DND-41 (cell line): ENCODE data around the gene MANEAL.

Source experiments
- ATAC-seq: fragments of 200-7000 bp; cut with Tn5 transposase; 3 replicates; pipeline ENCODE4 v1.9.1; 2021; ENCODE audit warnings: low read depth; ENCODE audit not compliant: insufficient read depth
- DNase-seq: peaks from one replicate; pipeline ENCODE4 v3.0.0-alpha.2; 2020
- H2AFZ ChIP-seq: 2 replicates; pipeline ENCODE4 v1.6.0; 2012; ENCODE audit warnings: low read depth, low read length
- H3K27ac ChIP-seq: 2 replicates; pipeline ENCODE4 v1.5.1; 2012; ENCODE audit warnings: low read length, inconsistent platforms
- H3K27me3 ChIP-seq: fragments of 200-600 bp; sonication (generic); 2 replicates; pipeline ENCODE4 v1.6.0; 2012; ENCODE audit warnings: low read length, mild to moderate bottlenecking, inconsistent platforms; ENCODE audit not compliant: insufficient read depth, poor library complexity
- H3K36me3 ChIP-seq: 2 replicates; pipeline ENCODE4 v1.5.1; 2012; ENCODE audit warnings: low read length, inconsistent platforms; ENCODE audit not compliant: insufficient read depth
- H3K4me1 ChIP-seq: 2 replicates; pipeline ENCODE4 v1.5.1; 2012; ENCODE audit warnings: mild to moderate bottlenecking, low read length; ENCODE audit not compliant: insufficient read depth
- H3K4me2 ChIP-seq: 2 replicates; pipeline ENCODE4 v1.6.0; 2012; ENCODE audit warnings: mild to moderate bottlenecking, moderate library complexity, low read length, inconsistent platforms; ENCODE audit not compliant: insufficient read depth
- H3K4me3 ChIP-seq, 2 experiments: fragments of 200-600 bp in 1 of 2; shearing (Covaris generic) in 1 of 2; 2 replicates each; pipeline ENCODE4 v1.5.1; 2012 to 2016; ENCODE audit warnings: inconsistent platforms in 2 of 2, low read length in 2 of 2, mild to moderate bottlenecking in 2 of 2, low read depth in 1 of 2, moderate library complexity in 1 of 2
- H3K79me2 ChIP-seq: 2 replicates; pipeline ENCODE4 v1.6.0; 2012; ENCODE audit warnings: low read length, inconsistent platforms; ENCODE audit not compliant: insufficient read depth
- H3K9ac ChIP-seq: 2 replicates; pipeline ENCODE4 v1.6.0; 2012; ENCODE audit warnings: low read depth, mild to moderate bottlenecking, inconsistent platforms, low read length, moderate library complexity
- H3K9me3 ChIP-seq: 2 replicates; pipeline ENCODE4 v1.5.1; 2012; ENCODE audit warnings: low read length, moderate library complexity, mild to moderate bottlenecking, inconsistent platforms; ENCODE audit not compliant: insufficient read depth, severe bottlenecking
- H4K20me1 ChIP-seq: 2 replicates; pipeline ENCODE4 v1.6.0; 2012; ENCODE audit warnings: low read length; ENCODE audit not compliant: insufficient read depth
- EZH2 ChIP-seq: IDR thresholded peaks from 3 replicates; pipeline ENCODE4 v1.6.1; 2012; ENCODE audit warnings: borderline replicate concordance, low read depth, mild to moderate bottlenecking, moderate library complexity, low read length, inconsistent platforms; ENCODE audit not compliant: severe bottlenecking
- TF ChIP-seq, protein P1 (sequence below): IDR thresholded peaks from 2 replicates; pipeline ENCODE4 v1.5.1; 2012; ENCODE audit warnings: borderline replicate concordance, low read length, moderate library complexity, mild to moderate bottlenecking; ENCODE audit not compliant: poor library complexity, severe bottlenecking; ENCODE audit errors: extremely low read depth

Gene MANEAL

DNA sequence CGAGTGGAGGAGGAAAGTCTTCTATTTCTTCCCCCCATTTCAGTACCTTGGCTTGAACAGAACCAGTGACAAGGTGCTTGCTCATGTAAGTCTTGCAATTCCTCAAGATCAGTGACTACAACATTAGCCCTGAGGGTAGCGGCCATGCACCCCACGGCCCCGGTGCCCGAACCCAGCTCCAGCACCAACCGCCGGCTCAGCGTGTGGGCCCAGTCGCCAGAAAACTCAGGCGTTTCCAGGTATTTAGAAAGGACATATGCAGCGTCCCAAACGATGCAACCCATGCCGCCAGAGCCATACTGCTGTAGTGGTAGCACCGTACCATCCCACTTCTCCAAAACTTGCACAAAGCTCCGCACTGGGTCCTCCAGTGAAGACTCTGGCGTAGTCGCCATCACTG is 11.2 kb upstream of the MANEAL start:
- Histone ChIP-seq H3K36me3 (no peaks in the 10 kb centered on the region), H3K9me3 (no peaks in the 10 kb centered on the region), H3K27me3 (peaks cover 4% of the 10 kb centered on the region), H3K27ac (no peak overlapping the region), H3K4me1 (no peaks in the 10 kb centered on the region), H3K79me2 (no peaks in the 10 kb centered on the region), H4K20me1 (no peaks in the 10 kb centered on the region), H2AFZ (no peak overlapping the region), H3K4me2 (no peak overlapping the region), H3K9ac (no peak overlapping the region), H3K4me3 (no peak overlapping the region)
- ATAC-seq, result no peak
- no peak for DNase-seq
- TF ChIP-seq EZH2, result no peak
- TF ChIP-seq, protein P1, sequence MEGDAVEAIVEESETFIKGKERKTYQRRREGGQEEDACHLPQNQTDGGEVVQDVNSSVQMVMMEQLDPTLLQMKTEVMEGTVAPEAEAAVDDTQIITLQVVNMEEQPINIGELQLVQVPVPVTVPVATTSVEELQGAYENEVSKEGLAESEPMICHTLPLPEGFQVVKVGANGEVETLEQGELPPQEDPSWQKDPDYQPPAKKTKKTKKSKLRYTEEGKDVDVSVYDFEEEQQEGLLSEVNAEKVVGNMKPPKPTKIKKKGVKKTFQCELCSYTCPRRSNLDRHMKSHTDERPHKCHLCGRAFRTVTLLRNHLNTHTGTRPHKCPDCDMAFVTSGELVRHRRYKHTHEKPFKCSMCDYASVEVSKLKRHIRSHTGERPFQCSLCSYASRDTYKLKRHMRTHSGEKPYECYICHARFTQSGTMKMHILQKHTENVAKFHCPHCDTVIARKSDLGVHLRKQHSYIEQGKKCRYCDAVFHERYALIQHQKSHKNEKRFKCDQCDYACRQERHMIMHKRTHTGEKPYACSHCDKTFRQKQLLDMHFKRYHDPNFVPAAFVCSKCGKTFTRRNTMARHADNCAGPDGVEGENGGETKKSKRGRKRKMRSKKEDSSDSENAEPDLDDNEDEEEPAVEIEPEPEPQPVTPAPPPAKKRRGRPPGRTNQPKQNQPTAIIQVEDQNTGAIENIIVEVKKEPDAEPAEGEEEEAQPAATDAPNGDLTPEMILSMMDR, result no peak

DNA sequence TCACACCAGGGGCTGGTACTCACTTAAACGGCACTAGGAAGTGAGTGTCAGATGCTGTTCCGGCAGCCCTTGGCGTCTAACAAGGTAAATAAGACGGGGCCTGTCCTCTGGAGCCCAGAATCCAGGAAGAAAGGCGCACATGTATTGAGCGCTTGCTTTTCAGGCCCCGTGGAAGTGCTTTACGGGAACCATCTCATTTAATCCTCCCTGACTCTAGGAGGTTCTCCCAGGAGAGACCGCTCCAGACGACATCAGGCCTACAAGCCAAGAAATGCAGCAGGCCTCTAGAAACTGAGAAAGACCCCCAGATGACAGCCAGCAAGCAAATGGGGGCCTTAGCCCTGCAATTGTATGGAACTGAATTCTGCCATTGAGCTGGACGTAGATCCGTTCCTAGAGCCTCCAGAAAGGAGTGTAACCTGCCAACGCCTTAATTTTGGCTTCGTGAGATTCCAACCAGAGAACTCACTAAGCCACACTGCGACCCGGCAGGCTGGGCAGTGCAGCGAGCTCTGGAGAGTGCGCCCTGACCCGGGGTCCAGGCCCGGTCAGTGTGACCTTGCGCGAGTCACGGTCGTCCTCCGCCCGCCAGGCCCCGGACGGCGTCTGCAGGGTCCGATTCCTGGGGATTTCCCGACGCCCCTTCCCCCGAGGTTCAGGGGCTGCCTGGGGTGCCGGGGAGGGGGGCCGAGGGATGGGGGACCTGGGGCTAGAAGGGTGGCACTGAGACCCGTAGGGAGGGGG is 532 bp upstream of the MANEAL start:
- no peak for TF ChIP-seq EZH2
- TF ChIP-seq, protein P1, result no peak

DNA sequence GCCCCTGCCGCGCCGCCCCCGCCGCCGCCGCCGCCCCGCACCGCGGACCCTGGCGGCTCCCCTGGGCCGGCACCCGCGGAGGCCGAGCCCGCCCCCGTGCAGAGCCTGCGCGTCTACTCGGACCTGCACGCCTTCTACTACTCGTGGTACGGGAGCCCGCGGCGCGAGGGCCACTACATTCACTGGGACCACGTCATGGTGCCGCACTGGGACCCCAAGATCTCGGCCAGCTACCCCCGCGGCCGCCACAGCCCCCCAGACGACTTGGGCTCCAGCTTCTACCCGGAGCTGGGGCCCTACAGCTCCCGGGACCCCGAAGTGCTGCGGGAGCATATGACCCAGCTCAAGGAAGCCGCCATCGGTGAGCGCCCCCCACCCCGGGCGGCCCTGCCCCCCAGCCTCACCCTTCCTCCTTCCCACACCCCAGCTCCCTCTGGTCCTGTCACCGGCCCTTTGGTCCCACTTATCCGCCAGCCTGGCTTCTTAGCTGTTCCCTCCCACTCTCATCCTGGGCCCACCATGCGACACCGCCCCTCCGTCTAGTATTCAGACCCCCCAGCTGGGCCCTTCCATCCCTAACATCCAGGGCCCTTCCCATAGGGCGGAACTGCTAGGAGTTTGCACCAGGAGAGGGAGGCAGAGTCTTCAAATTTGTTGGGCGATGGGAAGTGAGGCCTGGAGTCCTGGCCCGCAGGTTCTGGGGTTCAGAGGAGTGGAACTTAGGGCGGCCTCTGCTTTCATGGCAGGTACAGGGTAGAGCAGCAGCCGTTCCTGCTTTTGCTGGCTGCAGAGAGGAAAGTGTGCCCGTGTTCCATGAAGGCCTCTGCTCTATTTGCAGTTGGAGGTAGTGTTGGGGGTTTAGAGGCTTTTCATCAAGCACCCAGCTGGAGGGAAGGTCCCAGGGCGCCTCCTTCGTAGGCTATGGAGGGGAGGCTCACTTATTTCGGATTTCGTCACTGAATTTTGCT is 1.0 kb downstream of the MANEAL start:
- Histone ChIP-seq H3K9ac (peak overlapping the region; percentile 98), H3K27me3 (no peaks in the 10 kb centered on the region), H3K4me2 (peak overlapping the region; percentile 99), H3K9me3 (no peaks in the 10 kb centered on the region), H3K4me3 (peak overlapping the region; percentile 78 to 97; a peak in 3 of 4 replicates), H3K4me1 (peaks cover 30% of the 10 kb centered on the region), H2AFZ (peak overlapping the region; percentile 99), H3K79me2 (peaks cover 33% of the 10 kb centered on the region), H3K36me3 (peaks cover 38% of the 10 kb centered on the region), H3K27ac (peak overlapping the region; percentile 60), H4K20me1 (peaks cover 27% of the 10 kb centered on the region; the same call in 1 of the 2 replicates)
- ATAC-seq (peak; percentile 21; the same call in 1 of the 3 replicates), DNase-seq (peak; percentile 17)
- no peak for TF ChIP-seq EZH2

More for the DNA sequence above, 532 bp upstream of the MANEAL start:
- Histone ChIP-seq H3K27me3 (peaks cover under 1% of the 10 kb centered on the region), H4K20me1 (peaks cover 20% of the 10 kb centered on the region; the same call in 1 of the 2 replicates), H3K79me2 (peaks cover 33% of the 10 kb centered on the region), H3K27ac (no peak overlapping the region), H3K4me1 (peaks cover 30% of the 10 kb centered on the region), H3K4me3 (peak overlapping the region in 1 of 2 experiments; percentile 97; a peak in 2 of 4 replicates), H3K9me3 (no peaks in the 10 kb centered on the region), H3K36me3 (peaks cover 23% of the 10 kb centered on the region), H2AFZ (peak overlapping the region; percentile 83), H3K9ac (peak overlapping the region; percentile 98), H3K4me2 (peak overlapping the region; percentile 99)
- ATAC-seq (no peak; the same call in 2 of the 3 replicates), DNase-seq (no peak)
